ENCODE measurements around the gene ATXN10.

- TF ChIP-seq CTCF (IDR thresholded peaks at IDR 0.05) = no peak
- TF ChIP-seq POLR2A (IDR thresholded peaks at IDR 0.05) = no peak
Observed at GRCh38 chr22:45696227-45696626, 24.6 kb downstream of the ATXN10 start.

Data from esophagus squamous epithelium (tissue), 4 donors.